Measurements from ENCODE around the gene PCDH9. TPM values are rescaled to one million over a fixed set of nuclear protein-coding genes. Genes with fewer than 3 reads are reported as not detected.

Gene PCDH9
- total and polyA plus RNA-seq, 3 donors from 2014 or later, result 2.3 to 4.6 (median 3.5) TPM

DNA sequence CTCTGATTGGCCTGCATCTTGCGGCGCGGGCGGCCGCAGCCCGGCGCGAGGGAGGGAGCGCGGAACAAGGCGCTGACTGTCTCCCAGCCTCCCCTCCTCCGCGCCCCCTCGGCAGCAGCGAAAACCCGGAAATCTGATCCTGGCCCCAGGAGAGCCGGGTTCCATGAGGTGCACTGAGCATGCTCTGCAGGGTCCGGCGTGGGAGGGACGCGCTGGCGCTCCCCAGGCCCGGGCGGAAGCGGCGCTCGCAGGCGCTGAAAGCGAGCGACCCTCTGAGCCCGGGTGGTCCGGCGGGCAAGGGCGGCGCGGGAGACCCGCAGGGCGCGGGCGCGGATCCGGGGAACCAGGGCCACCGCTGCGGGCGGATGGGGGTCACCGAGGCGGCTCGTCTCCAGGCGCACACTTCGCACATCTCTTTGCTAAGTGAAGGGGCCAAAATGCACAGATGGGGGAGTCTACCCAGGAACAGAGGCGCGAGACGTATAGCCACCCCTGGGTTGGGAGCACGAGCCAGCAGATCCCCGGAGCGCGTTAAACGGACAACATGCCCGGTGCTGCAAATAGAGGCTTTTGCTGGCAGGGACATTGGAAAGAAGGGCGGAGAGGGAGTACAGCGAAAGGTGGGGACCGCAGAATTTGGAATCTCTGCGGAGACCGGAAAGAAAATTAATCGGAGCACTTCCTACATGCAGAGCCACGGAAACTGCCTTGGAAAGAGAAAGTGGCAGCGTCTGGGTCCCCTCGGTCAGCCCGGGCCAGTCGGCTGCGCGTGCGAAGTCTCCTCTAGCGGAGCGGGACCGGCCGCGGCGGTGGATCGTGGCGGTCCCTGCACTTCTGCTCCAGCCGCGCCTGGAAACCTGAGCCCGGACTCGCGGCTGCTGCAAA is 510 bp upstream of the PCDH9 start:
- peak overlapping the region; percentile 46 to 85 for H3K27ac ChIP-seq
- H3K36me3 ChIP-seq (ENCODE audit: low read depth, missing control alignments), result no peaks in the 10 kb centered on the region
- intact Hi-C loops (cut with DNase I; ENCODE audit: low total_unique reads), result no loop called here
- H3K27me3 ChIP-seq, result no peaks in the 10 kb centered on the region
- WGBS, 2 donors, result 0 to 1% methylated on average over 29 to 79 of the region's 86 CpGs
- TF ChIP-seq, protein P1, sequence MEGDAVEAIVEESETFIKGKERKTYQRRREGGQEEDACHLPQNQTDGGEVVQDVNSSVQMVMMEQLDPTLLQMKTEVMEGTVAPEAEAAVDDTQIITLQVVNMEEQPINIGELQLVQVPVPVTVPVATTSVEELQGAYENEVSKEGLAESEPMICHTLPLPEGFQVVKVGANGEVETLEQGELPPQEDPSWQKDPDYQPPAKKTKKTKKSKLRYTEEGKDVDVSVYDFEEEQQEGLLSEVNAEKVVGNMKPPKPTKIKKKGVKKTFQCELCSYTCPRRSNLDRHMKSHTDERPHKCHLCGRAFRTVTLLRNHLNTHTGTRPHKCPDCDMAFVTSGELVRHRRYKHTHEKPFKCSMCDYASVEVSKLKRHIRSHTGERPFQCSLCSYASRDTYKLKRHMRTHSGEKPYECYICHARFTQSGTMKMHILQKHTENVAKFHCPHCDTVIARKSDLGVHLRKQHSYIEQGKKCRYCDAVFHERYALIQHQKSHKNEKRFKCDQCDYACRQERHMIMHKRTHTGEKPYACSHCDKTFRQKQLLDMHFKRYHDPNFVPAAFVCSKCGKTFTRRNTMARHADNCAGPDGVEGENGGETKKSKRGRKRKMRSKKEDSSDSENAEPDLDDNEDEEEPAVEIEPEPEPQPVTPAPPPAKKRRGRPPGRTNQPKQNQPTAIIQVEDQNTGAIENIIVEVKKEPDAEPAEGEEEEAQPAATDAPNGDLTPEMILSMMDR (IDR thresholded peaks at IDR 0.05), result peak in 1 of 3 experiments; percentile 21
- TF ChIP-seq POLR2A (IDR thresholded peaks at IDR 0.05), result no peak
- H3K4me3 ChIP-seq, result peak overlapping the region; percentile 74 to 88
- peak; percentile 98 for DNase-seq
- no peaks in the 10 kb centered on the region for H3K9me3 ChIP-seq
- H3K4me1 ChIP-seq, result no peaks in the 10 kb centered on the region

DNA sequence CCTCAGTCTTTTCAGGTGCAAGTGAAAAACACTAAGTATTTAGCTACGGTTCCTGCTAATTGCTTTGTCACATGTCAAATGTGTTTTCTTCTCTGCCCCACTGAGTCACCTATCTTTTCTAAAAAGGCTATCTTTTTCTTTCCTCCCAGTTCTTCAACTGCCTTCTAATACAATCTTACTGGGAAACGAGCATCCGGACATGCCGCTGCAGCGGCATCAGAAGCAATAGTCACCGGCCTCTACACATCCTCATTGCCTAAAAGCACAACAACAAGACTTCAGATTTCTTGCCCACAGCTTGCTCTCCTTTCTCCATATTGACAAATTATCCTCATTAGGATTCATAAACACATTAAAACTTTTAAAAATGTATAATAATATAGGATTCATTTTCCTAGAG is 1.2 kb downstream of the PCDH9 start:
- no peaks in the 10 kb centered on the region for H3K27me3 ChIP-seq
- TF ChIP-seq, protein P1 (IDR thresholded peaks at IDR 0.05), result no peak
- TF ChIP-seq POLR2A (IDR thresholded peaks at IDR 0.05), result no peak
- no peaks in the 10 kb centered on the region for H3K9me3 ChIP-seq
- no peaks in the 10 kb centered on the region for H3K4me1 ChIP-seq
- H3K36me3 ChIP-seq (ENCODE audit: low read depth, missing control alignments), result no peaks in the 10 kb centered on the region
- 6 to 9% methylated on average over 6 of the region's 6 CpGs for WGBS, 2 donors
- H3K27ac ChIP-seq, result no peak overlapping the region
- DNase-seq, result no peak
- peak overlapping the region; percentile 74 to 88 for H3K4me3 ChIP-seq
- intact Hi-C loops (cut with DNase I; ENCODE audit: low total_unique reads), result no loop called here

DNA sequence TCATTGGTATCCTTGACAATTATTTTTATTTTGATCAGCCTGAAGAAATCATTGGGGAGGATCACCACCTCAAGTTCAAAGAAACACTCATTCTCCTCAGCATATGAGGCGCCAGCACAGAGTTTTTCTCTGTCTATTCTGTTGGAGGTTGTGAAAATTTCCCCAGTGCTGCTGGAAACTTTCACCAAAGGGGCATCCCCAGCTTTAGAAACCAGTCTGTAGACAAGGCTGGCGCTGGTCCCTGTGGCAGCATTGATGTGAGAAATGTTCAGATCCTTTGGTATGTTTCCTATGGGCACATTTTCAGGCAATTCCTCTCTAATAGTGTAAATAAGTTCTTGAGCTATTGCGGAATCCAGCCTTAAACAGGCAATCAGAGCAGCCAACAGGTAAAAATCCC is 2.1 kb downstream of the PCDH9 start:
- intact Hi-C loops (cut with DNase I; ENCODE audit: low total_unique reads), result no loop called here
- WGBS, 2 donors, result 75 to 83% methylated on average over 3 of the region's 3 CpGs
- Histone ChIP-seq H3K4me3 (no peak overlapping the region), H3K4me1 (no peaks in the 10 kb centered on the region), H3K27ac (no peak overlapping the region), H3K27me3 (no peaks in the 10 kb centered on the region), H3K36me3 (ENCODE audit: low read depth, missing control alignments) (no peaks in the 10 kb centered on the region), H3K9me3 (no peaks in the 10 kb centered on the region)
- TF ChIP-seq POLR2A (IDR thresholded peaks at IDR 0.05), result no peak
- TF ChIP-seq, protein P1 (IDR thresholded peaks at IDR 0.05), result no peak
- no peak for DNase-seq

DNA sequence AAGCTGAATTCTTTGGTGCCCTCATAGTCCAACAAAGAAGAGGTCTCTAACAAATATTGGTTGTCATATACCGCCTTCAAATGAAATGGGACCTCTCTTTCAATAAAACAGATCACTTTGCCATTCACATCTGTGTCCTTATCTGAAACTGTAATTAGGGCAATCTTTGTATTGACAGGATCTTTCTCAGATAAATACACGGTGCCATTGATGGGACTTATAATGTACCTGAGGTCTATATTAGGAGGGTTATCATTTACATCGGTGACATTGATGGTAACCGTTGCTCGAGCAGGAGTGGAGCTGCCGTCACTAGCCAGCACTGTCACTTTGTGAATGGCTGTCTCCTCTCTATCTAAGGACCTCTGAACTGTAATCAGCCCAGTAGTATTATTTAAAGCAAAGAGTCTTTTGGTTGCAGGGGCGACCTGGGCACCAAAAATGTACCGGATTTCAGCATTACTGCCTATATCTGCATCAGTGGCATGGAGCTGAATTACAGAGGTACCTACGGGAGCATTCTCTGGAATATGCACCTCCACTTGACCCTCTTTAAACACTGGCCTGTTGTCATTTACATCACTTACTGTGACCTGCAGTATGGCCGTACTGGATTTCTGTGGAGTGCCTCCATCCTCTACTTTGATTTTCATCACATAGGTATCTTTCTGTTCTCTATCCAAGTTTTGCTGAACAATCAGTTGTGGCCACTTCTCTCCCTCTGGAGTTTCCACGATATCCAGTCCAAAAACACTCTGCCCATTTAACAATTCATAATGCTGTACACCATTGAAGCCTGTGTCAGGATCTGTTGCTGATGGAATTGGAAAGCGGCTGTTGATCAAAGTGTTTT is 2.8 kb downstream of the PCDH9 start:
- Histone ChIP-seq H3K27me3 (no peaks in the 10 kb centered on the region), H3K27ac (no peak overlapping the region), H3K36me3 (ENCODE audit: low read depth, missing control alignments) (no peaks in the 10 kb centered on the region), H3K4me3 (no peak overlapping the region), H3K9me3 (no peaks in the 10 kb centered on the region), H3K4me1 (no peaks in the 10 kb centered on the region)
- 81 to 87% methylated on average over 12 of the region's 12 CpGs for WGBS, 2 donors
- no peak for DNase-seq
- intact Hi-C loops (cut with DNase I; ENCODE audit: low total_unique reads), result no loop called here
- TF ChIP-seq POLR2A (IDR thresholded peaks at IDR 0.05), result no peak
- TF ChIP-seq, protein P1 (IDR thresholded peaks at IDR 0.05), result no peak
